ENCODE measurements around the gene VSTM2B.
A peak's percentile ranks its signal among the peaks of the same experiment; 100 is the strongest.

VSTM2B gene

DNA sequence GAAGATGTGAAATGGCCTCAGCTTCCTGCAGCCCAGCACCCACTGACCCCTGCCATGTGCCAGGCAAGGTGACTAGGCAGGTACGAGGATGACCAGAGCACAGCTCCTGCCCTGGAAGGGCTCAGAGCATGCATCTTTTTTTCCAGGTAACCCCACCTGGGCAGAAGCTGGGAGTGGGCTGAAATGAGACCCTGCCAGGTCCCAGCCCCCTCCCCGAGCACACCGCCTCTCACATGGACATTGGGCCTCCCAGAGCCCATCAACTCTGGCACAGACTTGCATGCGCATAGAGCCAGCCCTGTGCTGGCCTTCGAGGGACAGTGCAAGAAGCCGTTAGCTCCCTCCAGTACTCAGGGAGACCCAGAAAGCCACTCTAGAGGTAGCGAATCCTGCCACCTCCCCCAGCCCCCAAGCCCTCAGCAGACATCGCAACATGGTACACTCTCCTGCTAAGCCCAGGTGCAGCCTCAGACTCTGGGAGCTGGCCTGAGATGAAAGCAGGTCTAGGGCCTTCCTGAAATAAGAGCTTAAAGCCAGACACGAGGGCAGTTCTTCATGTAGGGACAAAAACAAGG lies 8.9 kb upstream of the VSTM2B start:
- DNase-seq, result no peak

- DNase-seq, result no peak
Measured at GRCh38 chr19:29517412-29517811, 8.4 kb upstream of the VSTM2B start.

DNA sequence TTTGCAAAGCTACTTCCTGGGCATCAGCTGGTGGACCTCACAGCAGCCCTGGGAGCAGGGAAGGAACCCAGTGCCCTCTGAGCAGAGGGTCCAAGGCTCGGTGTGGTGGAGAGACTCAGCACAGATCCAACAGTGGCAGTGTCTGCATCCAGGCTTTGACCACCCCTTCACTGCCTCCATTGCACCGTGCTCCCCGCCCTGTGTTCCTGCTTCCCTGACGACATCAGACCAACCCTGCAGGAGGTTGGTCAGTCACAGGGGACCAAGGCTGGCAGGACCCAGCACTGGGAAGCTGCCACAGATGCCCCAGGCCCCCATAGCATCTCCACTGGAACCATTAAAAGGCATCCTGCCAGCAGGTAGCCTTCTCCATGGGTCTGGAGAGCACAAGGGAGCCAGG lies 7.8 kb upstream of the VSTM2B start:
- DNase-seq, result no peak

DNA sequence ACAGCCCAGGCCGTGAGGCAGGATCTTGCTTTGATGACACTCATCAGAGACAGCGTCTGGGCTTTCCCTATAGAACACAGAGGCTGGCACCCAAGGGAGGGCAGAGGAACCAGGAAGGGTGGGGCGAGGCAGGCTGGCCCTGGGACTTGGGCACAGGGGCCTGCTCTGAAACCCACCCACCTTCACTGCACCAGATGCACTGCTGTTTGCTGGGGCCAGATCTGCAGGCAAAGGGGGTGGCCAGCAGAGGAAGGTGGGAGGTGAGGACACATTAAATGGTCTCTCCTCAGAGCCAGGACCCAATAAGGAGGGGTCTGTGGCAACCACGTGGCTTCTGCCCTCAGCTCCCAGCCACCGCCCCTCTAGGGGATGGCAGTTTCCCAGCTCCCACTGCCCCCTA lies 6.6 kb upstream of the VSTM2B start:
- DNase-seq, result no peak

DNA sequence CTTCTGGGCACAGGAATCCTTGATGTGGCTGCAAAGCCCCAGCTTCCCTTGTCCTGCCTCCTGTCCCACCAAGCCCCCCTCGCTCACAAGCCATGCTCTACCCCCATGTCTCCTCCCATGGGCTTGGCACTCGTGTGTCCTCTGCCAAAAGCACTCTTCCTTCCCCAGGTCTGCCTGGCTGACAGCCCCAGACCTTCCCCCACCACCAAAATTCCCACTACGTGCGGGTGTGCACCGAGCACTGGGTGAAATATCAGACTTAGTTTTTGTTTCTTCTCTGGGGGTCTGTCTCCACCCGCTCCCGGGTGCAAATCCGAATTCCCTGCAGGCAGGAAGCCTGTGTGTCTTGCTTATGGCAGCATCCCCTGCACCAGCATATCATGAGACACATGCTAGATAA lies 5.9 kb upstream of the VSTM2B start:
- no peak for DNase-seq

GRCh38 chr19:29520390-29520789 lies 5.4 kb upstream of the VSTM2B start:
- DNase-seq, result no peak

DNA sequence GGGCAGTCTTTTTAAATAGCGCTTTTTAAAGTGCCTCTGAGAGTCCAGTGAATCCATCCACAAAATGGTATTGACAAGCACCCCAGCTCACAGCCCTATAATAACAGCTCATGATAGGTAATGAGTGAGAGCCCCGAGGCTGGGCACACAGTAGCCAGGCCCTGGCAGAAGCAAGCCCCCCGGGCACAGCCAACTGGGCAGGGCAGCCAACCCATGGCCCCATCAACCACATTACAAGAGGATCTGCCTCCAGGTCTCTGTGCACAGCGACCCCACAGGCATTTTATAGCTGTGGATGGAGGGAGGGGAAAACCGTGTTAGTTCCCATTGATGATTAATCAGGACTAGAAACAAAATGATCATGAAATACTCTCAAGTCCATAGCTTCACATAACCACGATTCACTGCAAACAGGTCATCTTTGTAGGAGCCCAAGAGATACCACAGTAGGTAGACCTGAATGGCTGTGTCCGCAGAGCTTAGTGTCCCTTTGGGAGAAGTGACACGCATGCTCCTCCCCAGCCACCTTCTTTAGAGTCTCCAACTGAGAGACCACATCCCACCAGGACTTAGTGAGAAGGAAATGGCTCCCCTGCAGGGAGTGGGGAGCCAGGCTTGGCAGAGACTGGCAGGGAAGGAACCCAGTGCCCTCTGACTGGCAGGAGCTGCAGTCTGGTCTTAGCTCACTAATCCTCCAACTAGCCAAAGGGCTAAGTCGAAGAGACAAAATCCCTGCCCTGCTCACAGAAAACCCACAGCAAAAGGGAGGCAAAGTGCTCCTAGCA lies 4.3 kb upstream of the VSTM2B start:
- no peak for DNase-seq

DNA sequence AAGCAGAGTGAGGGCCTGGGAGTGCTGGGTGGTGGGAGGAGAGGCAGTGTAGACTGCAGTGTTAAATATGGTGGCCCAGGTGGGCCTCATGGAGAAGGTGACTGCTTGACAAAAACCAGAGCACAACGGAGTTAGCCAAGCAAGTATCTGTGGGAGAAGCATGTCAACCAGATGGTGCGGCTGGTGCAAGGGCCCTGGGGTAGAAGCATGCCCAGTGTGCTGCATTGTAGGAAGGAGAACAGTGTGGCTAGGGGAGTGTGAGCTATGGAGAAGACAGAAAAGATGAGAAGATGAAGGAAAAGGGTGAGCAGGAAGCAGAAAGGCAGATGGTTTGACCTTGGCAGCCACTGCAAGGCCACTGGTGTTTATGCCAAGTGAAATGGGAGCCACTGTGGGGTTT lies 2.2 kb upstream of the VSTM2B start:
- DNase-seq, result no peak

- no peak for DNase-seq
Measured at GRCh38 chr19:29524201-29524911, 1.4 kb upstream of the VSTM2B start.

DNA sequence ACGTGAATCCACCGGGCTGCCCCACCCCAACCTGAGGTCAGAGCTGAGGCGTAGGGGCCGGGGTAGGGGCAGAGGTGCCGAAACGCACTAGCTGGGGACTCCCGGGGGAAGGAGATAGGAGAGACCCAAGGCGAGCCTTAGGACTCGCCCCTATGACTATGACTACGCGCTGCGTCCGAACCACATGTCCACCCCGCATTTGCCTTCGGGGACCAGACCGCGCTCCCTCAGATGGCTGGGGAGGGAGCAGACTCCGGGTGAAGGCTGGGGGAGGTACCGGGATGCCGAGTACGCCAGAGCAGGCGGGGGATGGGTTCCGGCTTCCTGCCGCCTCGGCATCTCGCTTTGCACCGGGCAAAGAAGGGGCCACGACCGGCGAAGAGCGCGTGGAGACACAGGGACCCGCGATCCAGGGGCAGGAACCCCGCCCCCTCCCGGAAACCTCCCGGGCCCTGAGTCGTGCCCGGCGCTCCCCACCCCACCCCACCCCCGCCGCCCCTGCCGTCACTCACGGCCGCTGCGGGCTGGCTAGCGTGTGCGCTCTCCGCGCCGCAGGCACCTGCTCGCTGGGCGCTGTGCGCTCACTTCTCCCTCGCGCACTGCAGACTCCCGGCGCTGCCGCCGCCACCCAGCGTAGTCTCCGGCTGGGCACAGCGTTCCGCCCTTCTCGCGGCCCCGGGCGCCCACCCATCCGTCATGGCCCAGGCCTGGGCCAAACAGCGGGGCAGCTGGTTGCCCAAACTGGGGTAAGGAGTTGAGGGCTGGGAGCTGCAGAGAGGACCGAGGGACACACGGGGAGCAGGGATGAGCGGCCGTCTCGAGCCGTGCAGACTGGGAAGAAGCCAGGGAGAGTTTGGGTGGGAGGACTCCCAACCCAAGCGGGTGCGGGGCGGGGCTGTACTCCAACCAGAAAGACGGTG lies 622 bp upstream of the VSTM2B start:
- DNase-seq, result no peak

GRCh38 chr19:29526730-29527499 lies 1.1 kb downstream of the VSTM2B start:
- DNase-seq, result peak; percentile 20

GRCh38 chr19:29527500-29528328 lies 1.9 kb downstream of the VSTM2B start:
- no peak for DNase-seq

- peak; percentile 75 for DNase-seq
Measured at GRCh38 chr19:29528350-29528945, 2.7 kb downstream of the VSTM2B start.

DNA sequence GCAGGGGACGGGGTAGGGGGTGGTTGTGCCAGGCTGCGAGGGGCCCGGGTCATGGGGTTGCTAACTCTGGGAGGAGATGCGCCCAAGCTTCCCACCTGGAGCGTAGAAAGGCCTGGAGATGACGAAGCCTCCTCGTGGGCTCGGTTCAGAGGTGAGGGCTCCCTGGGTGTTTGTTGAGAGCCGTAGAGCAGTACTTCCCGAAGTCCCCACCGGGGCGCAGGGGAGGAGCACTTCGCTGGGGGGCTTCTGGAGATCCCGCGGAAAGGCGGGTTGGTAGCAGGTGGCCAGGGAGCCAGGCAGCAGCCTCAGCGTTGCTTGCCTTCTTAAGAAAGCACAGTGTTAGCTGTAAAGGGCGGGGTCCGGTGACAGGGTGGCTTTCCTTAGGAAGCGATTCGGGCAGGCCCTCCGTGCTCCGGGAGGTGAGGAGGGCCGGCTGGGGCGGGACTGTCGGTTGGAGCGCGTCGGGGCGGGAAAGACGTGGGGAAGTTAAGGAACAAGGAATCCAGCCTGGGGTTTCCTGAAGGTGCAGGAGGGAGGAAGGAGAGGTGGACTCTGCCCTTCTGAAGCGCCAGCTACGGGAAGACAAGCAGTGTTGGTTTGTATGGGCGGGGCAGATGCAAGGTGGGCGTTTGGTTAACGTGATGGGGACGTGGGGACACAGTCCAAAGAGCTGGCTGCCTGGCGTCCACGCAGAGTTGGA lies 3.3 kb downstream of the VSTM2B start:
- DNase-seq, result no peak

- no peak for DNase-seq
Measured at GRCh38 chr19:29529646-29530539, 4.1 kb downstream of the VSTM2B start.

DNA sequence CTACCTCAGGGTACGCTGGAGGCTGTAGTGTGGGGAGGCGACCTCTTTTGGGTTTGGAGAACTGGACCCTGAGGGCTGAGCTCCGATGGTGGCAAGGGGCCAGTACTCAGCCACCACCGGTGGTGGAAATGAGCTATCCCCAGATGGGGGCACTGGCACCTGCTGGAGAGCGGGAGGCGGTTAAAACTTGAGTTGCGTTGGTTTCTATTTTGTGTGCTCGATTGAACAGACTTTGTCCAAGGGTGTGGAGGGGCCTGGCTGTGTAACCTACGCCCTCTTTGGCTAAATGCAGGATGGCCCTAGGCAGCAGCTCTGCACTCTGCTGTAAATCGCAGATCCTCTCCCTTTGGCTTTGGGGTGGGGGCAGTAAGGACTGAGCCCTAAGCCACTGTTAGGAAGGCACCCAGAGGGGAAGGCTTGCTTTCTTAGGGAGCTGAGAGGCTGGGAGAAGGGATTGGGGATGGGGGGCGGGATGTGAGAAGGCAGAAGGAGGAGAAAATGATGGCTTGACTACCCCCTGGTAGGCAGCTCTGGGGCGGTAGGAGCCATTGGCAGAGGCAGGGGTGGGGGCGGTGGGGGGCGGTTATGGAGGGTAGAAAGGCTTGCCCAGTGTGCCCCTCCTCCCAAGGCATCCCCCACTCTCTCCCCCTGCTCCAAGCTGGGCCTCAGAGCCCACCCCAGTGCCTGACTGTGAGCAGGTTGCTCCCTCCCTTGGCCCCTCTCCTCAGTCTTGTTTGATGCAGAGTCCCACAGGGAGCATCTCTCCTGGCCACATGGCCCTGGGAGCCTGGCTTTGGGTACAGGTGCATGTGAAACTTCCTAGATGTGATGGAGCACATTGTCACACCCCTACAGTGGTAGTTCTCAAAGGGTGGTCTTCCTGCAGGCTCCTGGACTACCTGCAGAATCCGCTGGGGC lies 5.0 kb downstream of the VSTM2B start:
- no peak for DNase-seq

DNA sequence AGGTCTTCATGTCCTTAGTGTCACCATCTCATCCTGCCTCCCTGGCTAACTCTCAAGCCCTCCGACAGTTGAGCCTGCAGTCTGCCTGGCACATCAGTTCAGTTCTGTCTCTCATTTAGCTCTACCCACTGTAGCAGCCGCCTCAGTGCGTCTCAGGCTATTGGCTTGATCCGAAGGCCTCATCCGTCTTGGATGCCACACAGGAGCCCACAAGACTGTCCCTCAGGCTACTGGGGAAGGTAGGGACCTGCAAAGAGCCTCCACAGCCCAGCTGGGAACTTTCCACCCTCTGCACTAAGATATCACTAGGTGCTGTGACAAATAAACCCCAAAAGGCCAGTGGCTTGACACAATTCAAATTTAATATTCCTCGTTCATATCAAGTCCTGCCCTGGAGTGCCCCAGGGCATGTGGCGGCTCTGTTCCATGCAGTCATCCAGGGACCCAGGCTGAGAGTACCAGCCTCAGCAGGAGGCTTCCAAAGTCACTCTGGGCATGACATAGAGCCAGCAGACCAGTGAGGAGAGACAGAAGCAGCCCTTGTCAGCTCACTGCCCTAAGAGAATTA lies 5.7 kb downstream of the VSTM2B start:
- DNase-seq, result no peak

GRCh38 chr19:29532097-29532496 lies 6.3 kb downstream of the VSTM2B start:
- no peak for DNase-seq
